Chondrocyte (in vitro differentiated cells): ENCODE results near the gene FSTL5. TPM values are rescaled to one million over a fixed set of nuclear protein-coding genes. Genes with fewer than 3 reads are reported as not detected.

Experiments used
- DNase-seq: peaks from one replicate; pipeline ENCODE4 v3.0.0; 2021; ENCODE audit warnings: mixed read lengths, low spot score
- H3K27ac Mint-ChIP-seq: one replicate; pipeline ENCODE4 v1.8.0; 2021; ENCODE audit warnings: mild to moderate bottlenecking, moderate library complexity, mixed read lengths; ENCODE audit not compliant: unreplicated experiment
- H3K27me3 Mint-ChIP-seq: 2 replicates; pipeline ENCODE4 v1.8.0; 2021; ENCODE audit warnings: low read depth, mixed read lengths
- H3K36me3 Mint-ChIP-seq: 2 replicates; pipeline ENCODE4 v1.8.0; 2021; ENCODE audit warnings: low read depth, mixed read lengths
- H3K4me1 Mint-ChIP-seq: 2 replicates; pipeline ENCODE4 v1.8.0; 2021; ENCODE audit warnings: low read depth, mild to moderate bottlenecking, mixed read lengths
- H3K4me3 Mint-ChIP-seq: one replicate; pipeline ENCODE4 v1.8.0; 2021; ENCODE audit warnings: mild to moderate bottlenecking, moderate library complexity, mixed read lengths; ENCODE audit not compliant: unreplicated experiment
- H3K9me3 Mint-ChIP-seq: 2 replicates; pipeline ENCODE4 v1.8.0; 2021; ENCODE audit warnings: low read depth, mixed read lengths
- total RNA-seq: library from RNA; stranded (reverse); gene quantifications from 3 replicates; pipeline ENCODE4 v1.2.1, GENCODE V29; 2021
- TF ChIP-seq, protein P1 (sequence below): fragments of 200-600 bp; sonication (generic); IDR thresholded peaks from 2 replicates; pipeline ENCODE4 v1.5.0; 2021; ENCODE audit warnings: antibody characterized with exemption, mild to moderate bottlenecking, moderate library complexity

Gene FSTL5
- total RNA-seq, 1 donor from 2014 or later = not detected

DNA sequence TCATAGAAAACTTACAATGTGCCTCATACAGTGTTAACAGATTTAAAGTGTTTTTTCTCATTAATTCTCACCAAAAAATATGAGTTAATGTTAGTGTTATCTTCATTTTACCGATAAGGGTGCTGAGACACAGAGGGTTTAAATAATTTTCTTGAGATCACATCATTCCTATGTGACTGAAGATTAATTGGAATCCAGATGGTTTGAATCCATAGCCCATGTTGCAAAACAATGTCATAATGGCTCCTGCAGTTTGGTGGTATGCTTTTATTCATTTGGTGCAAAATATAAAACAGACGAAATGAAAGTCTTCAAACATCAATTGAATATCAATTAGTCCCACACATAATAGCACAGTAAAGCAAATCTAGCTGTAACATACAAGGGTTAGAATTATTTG lies 512.2 kb downstream of the FSTL5 start:
- TF ChIP-seq, protein P1, sequence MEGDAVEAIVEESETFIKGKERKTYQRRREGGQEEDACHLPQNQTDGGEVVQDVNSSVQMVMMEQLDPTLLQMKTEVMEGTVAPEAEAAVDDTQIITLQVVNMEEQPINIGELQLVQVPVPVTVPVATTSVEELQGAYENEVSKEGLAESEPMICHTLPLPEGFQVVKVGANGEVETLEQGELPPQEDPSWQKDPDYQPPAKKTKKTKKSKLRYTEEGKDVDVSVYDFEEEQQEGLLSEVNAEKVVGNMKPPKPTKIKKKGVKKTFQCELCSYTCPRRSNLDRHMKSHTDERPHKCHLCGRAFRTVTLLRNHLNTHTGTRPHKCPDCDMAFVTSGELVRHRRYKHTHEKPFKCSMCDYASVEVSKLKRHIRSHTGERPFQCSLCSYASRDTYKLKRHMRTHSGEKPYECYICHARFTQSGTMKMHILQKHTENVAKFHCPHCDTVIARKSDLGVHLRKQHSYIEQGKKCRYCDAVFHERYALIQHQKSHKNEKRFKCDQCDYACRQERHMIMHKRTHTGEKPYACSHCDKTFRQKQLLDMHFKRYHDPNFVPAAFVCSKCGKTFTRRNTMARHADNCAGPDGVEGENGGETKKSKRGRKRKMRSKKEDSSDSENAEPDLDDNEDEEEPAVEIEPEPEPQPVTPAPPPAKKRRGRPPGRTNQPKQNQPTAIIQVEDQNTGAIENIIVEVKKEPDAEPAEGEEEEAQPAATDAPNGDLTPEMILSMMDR = no peak
- Mint-ChIP-seq H3K27me3 (peaks cover 4% of the 10 kb centered on the region), H3K27ac (no peak overlapping the region), H3K4me1 (no peaks in the 10 kb centered on the region), H3K4me3 (no peak overlapping the region), H3K36me3 (no peaks in the 10 kb centered on the region), H3K9me3 (peaks cover 11% of the 10 kb centered on the region)
- DNase-seq = no peak

DNA sequence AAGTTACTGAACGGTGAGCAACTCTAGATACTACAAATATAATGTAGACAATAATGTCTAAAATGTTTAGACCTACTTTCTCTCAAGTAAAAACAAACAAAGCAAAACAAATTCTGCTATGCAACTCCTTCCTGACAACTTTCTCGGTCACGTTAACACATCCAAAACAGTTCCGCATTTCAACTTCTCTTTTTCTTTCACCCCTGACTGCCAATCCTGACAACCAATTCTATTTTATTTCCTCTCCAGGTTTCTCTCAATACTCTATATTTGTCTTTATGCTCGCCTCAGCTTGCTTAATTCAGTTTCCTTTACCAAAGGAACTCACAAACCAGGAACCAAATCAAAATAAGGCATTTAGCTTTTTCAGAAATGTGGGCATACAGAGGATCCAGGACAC lies 513.0 kb downstream of the FSTL5 start:
- H3K27ac Mint-ChIP-seq = no peak overlapping the region
- H3K36me3 Mint-ChIP-seq = no peaks in the 10 kb centered on the region
- no peak overlapping the region for H3K4me3 Mint-ChIP-seq
- TF ChIP-seq, protein P1 = no peak
- H3K4me1 Mint-ChIP-seq = no peaks in the 10 kb centered on the region
- H3K9me3 Mint-ChIP-seq = peaks cover 11% of the 10 kb centered on the region
- DNase-seq = no peak
- peaks cover 4% of the 10 kb centered on the region for H3K27me3 Mint-ChIP-seq

DNA sequence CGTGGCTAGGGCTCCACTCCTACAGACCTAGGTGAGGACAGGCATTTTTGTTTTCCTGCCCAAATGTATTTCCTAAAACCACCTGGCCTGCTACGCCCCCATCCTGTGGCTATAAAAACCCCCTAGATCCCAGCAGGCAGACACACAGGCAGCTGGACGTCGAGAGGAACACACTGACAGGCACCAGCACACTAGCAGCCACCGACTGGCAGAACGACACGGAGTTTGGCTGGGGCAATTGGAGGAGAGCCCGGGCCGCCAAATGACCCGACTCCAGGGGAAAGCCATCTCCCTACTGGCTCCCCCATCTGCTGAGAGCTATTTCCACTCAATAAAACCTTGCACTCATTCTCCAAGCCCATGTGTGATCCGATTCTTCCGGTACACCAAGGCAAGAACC lies 516.0 kb downstream of the FSTL5 start:
- Mint-ChIP-seq H3K9me3 (peaks cover 11% of the 10 kb centered on the region), H3K4me3 (no peak overlapping the region), H3K4me1 (no peaks in the 10 kb centered on the region), H3K36me3 (no peaks in the 10 kb centered on the region), H3K27ac (no peak overlapping the region), H3K27me3 (peaks cover 4% of the 10 kb centered on the region)
- TF ChIP-seq, protein P1 = no peak
- DNase-seq = no peak

DNA sequence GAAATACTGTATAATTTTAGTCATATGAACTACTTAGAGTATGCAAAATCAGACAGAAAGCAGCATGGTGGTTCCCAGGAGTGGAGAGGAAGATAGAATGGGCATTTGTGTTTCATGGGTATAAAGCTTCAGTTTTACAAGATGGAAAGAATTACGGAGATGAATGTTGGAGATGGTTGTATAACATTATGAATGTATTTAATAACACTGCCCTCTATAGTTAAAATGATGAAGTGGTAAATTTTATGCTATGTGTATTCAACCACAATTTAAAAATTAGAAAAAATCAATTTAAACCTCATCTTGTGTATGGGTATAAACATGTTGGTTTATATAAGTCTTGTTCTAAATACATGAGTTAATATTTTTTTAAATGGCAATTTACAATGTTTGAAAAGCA lies 521.1 kb downstream of the FSTL5 start:
- TF ChIP-seq, protein P1 = peak; percentile 80
- no peak for DNase-seq
- Mint-ChIP-seq H3K36me3 (no peaks in the 10 kb centered on the region), H3K9me3 (peaks cover 8% of the 10 kb centered on the region), H3K27me3 (peaks cover 10% of the 10 kb centered on the region), H3K27ac (no peak overlapping the region), H3K4me3 (no peak overlapping the region), H3K4me1 (no peaks in the 10 kb centered on the region)

DNA sequence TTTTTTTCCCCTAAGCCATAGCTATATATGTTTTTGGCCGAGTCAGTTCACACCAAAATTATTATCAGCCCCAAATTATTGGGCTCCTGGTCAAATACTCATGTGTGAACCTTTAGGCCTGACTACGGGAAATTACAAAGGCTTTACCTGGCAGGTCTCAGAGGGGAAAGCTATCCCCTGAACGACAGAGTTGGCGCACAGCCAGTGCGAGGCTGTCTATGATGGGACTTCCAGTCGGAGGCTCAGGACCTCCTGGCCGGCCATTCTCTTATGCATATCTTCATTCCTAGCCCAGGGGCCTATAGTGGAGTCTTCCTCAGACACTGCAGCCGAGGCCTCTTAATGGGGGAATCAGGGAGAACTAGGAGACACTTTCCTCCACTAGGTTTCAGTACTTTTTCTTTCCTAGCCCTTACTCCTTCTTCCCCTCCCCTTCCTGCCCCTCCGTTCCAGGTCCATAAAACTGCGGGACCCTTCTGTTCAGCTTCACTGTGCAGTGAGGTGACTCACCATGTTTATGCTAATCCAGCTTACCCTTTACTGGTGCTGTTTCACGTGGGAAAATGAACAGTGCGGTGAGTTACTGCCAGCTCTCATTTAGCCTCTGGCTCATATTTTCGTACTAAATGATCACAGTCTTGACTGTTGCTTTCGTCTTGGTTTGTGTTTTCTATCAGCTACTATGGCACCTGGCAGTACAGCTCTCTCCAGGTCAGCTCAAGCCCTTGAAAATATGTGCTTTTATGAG lies 533.9 kb downstream of the FSTL5 start:
- Mint-ChIP-seq H3K36me3 (no peaks in the 10 kb centered on the region), H3K27me3 (peaks cover 5% of the 10 kb centered on the region), H3K4me1 (no peaks in the 10 kb centered on the region), H3K27ac (no peak overlapping the region), H3K9me3 (no peaks in the 10 kb centered on the region), H3K4me3 (no peak overlapping the region)
- TF ChIP-seq, protein P1 = no peak
- DNase-seq = no peak
